A549 (cell line): ENCODE data around the gene KRTAP16-1.

Experiments used
- CEBPB ChIP-seq, 2 experiments: fragments of >200 bp in 1 of 2; sonication (Bioruptor Twin) in 1 of 2; formaldehyde crosslinking in 1 of 2; IDR thresholded peaks; 2 replicates each; pipeline ENCODE4 v1.6.1; 2012 to 2016
- CHD2 ChIP-seq: fragments of 150-350 bp; IDR thresholded peaks from 2 replicates; pipeline ENCODE4 v1.6.1; 2014; ENCODE audit warnings: low read length; ENCODE audit not compliant: partially characterized antibody
- GATA3 ChIP-seq: IDR thresholded peaks from 2 replicates; pipeline ENCODE4 v1.6.1; 2012; ENCODE audit warnings: borderline replicate concordance
- POLR2A ChIP-seq: IDR thresholded peaks from 2 replicates; pipeline ENCODE4 v1.6.1; 2012; ENCODE audit warnings: mild to moderate bottlenecking, low read length
- SREBF2 ChIP-seq: fragments of 450-650 bp; IDR thresholded peaks from 2 replicates; pipeline ENCODE4 v1.6.1; 2014; ENCODE audit warnings: mild to moderate bottlenecking, moderate library complexity
- TFCP2L1 ChIP-seq: fragments of 250-450 bp; sonication (Bioruptor Pico); IDR thresholded peaks from 2 replicates; pipeline ENCODE4 v1.5.0; 2021; ENCODE audit warnings: mild to moderate bottlenecking
- TF ChIP-seq, protein P1 (sequence below): fragments of 200-600 bp; sonication (generic); IDR thresholded peaks from 2 replicates; pipeline ENCODE4 v1.6.1; 2016; ENCODE audit warnings: antibody characterized with exemption, mild to moderate bottlenecking, moderate library complexity
- TF ChIP-seq, protein P2 (sequence below): fragments of >200 bp; sonication (Bioruptor Twin); formaldehyde crosslinking; IDR thresholded peaks from 3 replicates; pipeline ENCODE4 v1.5.1; 2016
- TF ChIP-seq, protein P3 (sequence below): IDR thresholded peaks from 2 replicates; pipeline ENCODE4 v1.6.1; 2012

DNA sequence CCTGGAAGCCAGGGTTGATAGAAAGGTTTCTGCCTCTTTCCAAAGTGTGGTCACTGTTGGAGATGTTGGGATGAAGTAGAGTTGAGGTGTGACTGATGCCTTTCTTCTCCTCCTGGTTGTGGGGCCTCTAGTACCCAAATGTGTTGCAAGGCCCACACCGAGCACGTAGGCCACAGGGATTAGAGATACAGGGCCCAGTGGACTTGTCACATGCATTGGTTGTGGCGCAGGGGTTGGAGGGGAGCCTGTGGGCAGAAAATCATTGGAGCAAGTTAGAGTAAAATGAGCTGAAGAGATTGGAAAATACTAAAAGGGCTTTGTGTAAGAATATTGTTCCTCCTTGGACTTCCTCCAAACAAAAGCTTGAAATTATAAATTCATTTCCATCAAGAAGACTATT is 36.9 kb upstream of the KRTAP16-1 start:
- TF ChIP-seq, protein P1, sequence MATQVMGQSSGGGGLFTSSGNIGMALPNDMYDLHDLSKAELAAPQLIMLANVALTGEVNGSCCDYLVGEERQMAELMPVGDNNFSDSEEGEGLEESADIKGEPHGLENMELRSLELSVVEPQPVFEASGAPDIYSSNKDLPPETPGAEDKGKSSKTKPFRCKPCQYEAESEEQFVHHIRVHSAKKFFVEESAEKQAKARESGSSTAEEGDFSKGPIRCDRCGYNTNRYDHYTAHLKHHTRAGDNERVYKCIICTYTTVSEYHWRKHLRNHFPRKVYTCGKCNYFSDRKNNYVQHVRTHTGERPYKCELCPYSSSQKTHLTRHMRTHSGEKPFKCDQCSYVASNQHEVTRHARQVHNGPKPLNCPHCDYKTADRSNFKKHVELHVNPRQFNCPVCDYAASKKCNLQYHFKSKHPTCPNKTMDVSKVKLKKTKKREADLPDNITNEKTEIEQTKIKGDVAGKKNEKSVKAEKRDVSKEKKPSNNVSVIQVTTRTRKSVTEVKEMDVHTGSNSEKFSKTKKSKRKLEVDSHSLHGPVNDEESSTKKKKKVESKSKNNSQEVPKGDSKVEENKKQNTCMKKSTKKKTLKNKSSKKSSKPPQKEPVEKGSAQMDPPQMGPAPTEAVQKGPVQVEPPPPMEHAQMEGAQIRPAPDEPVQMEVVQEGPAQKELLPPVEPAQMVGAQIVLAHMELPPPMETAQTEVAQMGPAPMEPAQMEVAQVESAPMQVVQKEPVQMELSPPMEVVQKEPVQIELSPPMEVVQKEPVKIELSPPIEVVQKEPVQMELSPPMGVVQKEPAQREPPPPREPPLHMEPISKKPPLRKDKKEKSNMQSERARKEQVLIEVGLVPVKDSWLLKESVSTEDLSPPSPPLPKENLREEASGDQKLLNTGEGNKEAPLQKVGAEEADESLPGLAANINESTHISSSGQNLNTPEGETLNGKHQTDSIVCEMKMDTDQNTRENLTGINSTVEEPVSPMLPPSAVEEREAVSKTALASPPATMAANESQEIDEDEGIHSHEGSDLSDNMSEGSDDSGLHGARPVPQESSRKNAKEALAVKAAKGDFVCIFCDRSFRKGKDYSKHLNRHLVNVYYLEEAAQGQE: no peak
- TF ChIP-seq SREBF2 (no peak), CEBPB (IDR thresholded peaks at IDR 0.05) (no peak), TFCP2L1 (CRISPR knock-in tag) (no peak), POLR2A (no peak), CHD2 (no peak), GATA3 (no peak)
- TF ChIP-seq, protein P2, sequence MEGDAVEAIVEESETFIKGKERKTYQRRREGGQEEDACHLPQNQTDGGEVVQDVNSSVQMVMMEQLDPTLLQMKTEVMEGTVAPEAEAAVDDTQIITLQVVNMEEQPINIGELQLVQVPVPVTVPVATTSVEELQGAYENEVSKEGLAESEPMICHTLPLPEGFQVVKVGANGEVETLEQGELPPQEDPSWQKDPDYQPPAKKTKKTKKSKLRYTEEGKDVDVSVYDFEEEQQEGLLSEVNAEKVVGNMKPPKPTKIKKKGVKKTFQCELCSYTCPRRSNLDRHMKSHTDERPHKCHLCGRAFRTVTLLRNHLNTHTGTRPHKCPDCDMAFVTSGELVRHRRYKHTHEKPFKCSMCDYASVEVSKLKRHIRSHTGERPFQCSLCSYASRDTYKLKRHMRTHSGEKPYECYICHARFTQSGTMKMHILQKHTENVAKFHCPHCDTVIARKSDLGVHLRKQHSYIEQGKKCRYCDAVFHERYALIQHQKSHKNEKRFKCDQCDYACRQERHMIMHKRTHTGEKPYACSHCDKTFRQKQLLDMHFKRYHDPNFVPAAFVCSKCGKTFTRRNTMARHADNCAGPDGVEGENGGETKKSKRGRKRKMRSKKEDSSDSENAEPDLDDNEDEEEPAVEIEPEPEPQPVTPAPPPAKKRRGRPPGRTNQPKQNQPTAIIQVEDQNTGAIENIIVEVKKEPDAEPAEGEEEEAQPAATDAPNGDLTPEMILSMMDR: no peak
- TF ChIP-seq, protein P3, sequence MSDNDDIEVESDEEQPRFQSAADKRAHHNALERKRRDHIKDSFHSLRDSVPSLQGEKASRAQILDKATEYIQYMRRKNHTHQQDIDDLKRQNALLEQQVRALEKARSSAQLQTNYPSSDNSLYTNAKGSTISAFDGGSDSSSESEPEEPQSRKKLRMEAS: no peak
